GM21737 (cell line): ENCODE measurements around the gene ZFYVE26.

ENCODE experiments used
- ATAC-seq: cut with Tn5 transposase; IDR thresholded peaks from one replicate; pipeline ENCODE4 v1.9.1; 2021; ENCODE audit warnings: mild to moderate bottlenecking, moderate library complexity; ENCODE audit not compliant: unreplicated experiment

The ZFYVE26 gene

DNA sequence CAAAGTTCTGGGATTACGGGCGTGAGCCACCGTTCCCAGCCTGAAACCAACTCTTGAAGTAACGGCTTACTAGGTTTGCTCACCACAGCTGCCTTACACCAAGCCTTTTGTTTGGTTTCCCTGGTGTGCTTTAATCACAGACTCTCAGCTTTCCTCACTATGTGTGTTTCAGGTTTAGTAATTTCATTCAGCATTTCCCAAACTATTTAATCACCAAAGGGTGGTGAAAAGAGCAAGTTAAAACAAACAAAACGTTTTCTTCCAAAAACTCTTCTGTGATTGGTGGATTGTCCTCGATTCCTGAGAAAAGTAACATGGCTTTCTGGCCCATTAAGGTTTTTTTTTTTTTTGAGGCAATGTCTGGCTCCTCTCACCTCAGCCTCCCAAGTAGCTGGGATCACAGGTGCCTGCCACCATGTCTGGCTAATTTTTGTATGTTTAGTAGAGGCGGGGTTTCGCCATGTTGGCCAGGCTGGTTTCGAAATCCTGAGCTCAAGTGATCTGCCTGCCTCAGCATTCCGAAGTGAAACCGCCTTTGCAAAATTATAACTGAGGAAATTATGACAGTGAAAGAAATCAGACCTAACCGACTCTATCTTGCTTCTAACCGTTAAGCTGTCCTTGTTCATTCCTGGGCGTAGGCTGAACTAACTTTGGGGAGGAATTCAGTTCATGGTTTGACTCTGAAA, 1.5 kb upstream of the ZFYVE26 start:
- no peak for ATAC-seq

- ATAC-seq: no peak
These were observed 691 bp downstream of the ZFYVE26 start for GRCh38 chr14:67815573-67816225.

DNA sequence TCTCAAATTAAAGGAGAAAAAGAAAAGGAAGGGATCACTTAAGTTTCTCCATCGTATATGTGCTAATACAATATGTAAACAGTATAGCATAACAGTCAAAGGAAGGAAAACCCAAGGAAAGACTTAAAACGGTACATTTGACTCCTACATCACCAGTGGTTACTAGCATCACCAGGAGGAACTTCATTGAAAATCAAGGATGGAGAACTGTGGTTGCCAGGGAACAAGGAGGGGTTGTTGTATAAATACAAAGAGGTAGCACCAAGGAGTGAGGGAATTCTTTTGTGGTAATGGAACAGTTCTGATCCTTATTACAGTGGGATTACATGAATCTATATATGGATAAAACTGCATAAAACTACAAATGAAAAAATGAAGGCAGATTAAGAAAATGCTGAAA, 1.6 kb downstream of the ZFYVE26 start:
- ATAC-seq: no peak

- no peak for ATAC-seq
These were observed 10.1 kb downstream of the ZFYVE26 start for GRCh38 chr14:67806246-67806645.

GRCh38 chr14:67800743-67801142, 15.6 kb downstream of the ZFYVE26 start:
- no peak for ATAC-seq

GRCh38 chr14:67798731-67799130, 17.7 kb downstream of the ZFYVE26 start:
- no peak for ATAC-seq

GRCh38 chr14:67787673-67788072, 28.7 kb downstream of the ZFYVE26 start:
- no peak for ATAC-seq

DNA sequence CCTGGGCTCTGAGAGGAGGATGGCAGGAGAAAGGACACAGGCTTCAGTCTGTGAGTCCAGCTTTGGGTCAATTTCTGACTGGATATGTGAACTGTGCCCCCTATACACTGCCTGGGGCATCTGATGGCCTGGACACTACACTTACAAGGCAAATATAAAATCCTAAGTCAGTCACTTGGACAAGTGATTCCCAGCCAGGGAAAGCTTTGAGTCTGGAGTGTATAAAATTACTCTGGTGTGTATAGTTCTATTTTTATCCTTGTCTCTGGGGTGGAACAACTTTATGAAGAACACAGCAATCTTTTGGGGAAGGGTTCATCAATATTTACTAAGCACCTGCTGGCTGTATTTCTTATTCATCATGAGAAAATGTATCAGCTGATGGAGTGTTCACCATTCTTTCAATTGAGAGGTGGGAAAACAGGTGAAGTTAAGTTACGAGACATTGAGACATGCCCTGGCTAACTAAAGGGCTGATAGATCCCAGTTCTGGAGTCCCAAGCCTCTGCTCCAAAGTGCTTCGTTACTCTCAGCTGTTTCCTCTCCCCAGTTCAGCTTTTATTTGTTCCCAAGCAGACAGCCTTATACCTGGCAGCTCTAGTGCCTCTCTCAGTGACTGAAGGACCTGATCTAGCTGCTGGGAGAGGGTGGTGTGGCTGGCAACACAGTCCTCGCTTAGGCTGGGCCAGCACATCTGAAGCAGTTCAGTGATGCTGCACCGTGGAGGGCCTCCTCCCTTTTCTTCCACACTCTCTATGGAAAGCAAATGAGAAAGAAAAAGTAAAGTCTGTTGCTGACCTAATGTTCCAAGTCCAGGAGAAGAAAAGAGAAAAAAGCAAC, 30.9 kb downstream of the ZFYVE26 start:
- ATAC-seq: no peak

GRCh38 chr14:67784244-67784823, 32.1 kb downstream of the ZFYVE26 start:
- ATAC-seq: no peak

DNA sequence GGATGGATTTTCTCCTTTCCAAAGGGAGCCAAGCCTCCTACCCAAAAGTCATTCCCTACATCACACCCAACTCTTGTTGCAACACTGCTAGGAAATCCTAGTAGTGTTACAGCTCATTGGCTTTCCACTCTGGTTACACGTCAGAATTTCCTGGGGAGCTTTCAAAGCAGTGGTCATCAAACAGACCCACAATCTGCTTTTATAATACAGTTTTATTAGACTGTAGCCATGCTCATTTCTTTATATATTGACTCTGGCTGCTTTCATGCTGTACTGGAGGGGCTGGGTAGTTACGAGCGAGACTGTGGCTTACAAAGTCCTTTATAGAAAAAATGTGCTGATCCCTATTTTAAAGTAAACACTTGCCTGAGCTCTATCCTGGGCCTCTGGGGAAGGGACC, 34.3 kb downstream of the ZFYVE26 start:
- ATAC-seq: no peak

- no peak for ATAC-seq
These were observed 37.6 kb downstream of the ZFYVE26 start for GRCh38 chr14:67778792-67779191.

DNA sequence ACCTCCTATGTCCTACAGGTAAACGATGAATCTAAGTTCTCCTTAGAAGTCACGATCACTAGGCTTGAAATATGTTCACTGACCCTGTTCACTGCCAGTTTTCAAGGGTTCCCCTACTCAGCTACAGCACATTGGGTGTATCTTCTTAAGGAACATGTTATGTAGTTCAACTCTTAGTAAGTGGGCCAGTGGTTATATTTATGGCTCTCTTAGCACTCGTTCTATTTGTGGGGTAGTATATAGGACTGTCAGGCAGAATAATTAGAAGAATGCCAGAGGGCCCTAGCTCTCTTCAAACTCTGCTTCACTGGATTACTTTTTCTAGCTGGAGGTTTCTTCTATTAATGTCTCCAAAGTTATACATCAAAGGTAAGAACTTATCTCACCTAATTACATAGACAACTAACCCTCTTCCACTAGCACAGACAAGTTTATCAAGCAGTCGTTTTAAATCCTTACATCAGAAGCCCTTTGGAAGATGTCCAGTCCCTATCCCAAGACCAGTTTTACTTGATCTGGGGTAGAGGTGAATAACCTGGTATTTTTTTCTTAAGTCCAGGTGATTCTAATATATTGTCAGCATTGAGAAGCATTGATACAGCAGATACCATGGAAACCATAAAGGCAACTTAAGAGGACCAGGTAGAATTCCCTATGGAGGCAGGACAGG, 39.6 kb downstream of the ZFYVE26 start:
- ATAC-seq: no peak

DNA sequence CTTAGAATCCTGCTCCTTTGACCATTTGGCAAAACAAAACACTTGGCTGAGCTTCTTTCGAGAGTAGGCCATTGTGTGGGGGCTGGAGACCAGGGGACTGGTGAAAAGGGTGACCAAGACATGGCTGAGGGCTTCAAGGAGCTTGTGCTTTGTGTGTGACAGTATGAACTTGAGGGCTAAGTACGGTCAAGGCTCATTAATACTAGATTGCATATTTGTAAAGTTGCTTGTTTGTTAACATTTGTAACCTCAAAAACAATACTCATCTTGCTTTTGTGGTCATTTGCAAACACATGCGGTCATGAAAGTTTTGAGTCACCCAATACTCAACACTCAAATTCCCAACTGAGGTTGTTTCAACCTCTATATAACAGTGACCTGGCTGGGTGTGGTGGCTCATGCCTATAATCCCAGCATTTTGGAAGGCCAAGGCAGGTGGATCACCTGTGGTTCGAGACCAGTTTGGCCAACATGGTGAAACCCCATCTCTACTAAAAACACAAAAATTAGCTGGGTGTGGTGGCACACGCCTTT, 42.5 kb downstream of the ZFYVE26 start:
- ATAC-seq: no peak

GRCh38 chr14:67768219-67768618, 48.2 kb downstream of the ZFYVE26 start:
- ATAC-seq: no peak

GRCh38 chr14:67766035-67766680, 50.2 kb downstream of the ZFYVE26 start:
- no peak for ATAC-seq

DNA sequence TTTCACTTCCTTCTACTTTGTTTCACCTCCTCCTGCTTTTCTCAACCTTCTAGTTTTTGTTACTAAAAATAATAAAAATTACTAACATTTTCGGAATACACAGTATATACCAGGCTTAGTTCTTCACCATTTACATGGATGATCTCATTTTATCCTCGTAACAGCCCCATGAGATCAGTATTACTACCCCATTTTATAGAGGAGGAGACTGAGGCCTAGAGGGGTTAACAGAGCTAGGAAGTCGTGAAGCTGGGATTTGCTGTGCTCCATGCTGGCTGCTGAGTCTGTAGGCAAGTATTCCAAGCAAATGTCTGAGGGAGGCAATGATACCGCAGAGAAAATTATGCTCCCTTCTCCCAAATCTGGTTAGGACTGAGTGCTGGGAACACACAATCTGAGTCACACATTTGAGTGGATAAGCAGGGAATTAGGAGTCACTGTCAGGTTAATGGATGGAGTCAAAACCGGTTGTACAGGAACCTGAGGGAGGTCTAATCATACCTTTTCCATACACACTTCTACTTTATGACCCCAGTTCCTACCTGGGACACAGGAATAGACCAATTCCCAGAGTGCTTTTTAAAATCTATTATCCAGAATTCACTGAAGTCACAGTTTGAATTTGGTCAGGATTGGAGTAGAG, 51.1 kb downstream of the ZFYVE26 start:
- ATAC-seq: no peak

GRCh38 chr14:67764496-67764895, 51.9 kb downstream of the ZFYVE26 start:
- no peak for ATAC-seq

GRCh38 chr14:67763158-67763822, 53.1 kb downstream of the ZFYVE26 start:
- ATAC-seq: no peak

- no peak for ATAC-seq
These were observed 54.3 kb downstream of the ZFYVE26 start for GRCh38 chr14:67762051-67762450.
